ENCODE data around the gene COL1A2.

Gene COL1A2

DNA sequence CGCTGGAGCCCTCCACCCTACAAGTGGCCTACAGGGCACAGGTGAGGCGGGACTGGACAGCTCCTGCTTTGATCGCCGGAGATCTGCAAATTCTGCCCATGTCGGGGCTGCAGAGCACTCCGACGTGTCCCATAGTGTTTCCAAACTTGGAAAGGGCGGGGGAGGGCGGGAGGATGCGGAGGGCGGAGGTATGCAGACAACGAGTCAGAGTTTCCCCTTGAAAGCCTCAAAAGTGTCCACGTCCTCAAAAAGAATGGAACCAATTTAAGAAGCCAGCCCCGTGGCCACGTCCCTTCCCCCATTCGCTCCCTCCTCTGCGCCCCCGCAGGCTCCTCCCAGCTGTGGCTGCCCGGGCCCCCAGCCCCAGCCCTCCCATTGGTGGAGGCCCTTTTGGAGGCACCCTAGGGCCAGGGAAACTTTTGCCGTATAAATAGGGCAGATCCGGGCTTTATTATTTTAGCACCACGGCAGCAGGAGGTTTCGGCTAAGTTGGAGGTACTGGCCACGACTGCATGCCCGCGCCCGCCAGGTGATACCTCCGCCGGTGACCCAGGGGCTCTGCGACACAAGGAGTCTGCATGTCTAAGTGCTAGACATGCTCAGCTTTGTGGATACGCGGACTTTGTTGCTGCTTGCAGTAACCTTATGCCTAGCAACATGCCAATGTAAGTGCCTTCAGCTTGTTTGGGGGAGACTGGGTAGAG, at the start of gene COL1A2:
Gene COL1A2 (plus strand): TSS at position 459 of the 704 bp plus-strand sequence. CDS start 137 bp downstream, at position 596.
- TF ChIP-seq, protein P1, sequence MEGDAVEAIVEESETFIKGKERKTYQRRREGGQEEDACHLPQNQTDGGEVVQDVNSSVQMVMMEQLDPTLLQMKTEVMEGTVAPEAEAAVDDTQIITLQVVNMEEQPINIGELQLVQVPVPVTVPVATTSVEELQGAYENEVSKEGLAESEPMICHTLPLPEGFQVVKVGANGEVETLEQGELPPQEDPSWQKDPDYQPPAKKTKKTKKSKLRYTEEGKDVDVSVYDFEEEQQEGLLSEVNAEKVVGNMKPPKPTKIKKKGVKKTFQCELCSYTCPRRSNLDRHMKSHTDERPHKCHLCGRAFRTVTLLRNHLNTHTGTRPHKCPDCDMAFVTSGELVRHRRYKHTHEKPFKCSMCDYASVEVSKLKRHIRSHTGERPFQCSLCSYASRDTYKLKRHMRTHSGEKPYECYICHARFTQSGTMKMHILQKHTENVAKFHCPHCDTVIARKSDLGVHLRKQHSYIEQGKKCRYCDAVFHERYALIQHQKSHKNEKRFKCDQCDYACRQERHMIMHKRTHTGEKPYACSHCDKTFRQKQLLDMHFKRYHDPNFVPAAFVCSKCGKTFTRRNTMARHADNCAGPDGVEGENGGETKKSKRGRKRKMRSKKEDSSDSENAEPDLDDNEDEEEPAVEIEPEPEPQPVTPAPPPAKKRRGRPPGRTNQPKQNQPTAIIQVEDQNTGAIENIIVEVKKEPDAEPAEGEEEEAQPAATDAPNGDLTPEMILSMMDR (IDR thresholded peaks at IDR 0.05), result no peak

- TF ChIP-seq, protein P1 (IDR thresholded peaks at IDR 0.05), result no peak
Measured at GRCh38 chr7:94345907-94346306, 48.8 kb upstream of the COL1A2 start.

GRCh38 chr7:94348142-94348541, 46.6 kb upstream of the COL1A2 start:
- TF ChIP-seq, protein P1 (IDR thresholded peaks at IDR 0.05), result no peak

GRCh38 chr7:94350734-94351133, 44.0 kb upstream of the COL1A2 start:
- TF ChIP-seq, protein P1 (IDR thresholded peaks at IDR 0.05), result no peak

DNA sequence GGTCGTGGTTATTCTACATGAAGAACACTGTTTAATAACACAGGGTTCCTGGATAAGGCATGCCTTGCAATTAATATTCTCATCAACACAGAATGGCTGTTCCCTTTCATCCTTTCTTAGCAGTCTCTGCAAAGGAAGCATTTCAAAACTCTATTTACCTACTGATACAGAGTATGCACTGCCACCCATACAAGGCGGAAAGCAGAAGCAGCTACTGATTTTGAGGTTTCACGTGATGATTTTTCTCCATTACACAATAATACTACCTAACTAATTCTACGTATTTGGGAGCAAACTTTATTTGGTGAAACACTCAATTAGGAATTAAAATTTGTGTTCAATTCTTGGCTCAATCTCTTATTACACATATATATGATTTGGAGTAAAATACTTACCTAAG, 43.0 kb upstream of the COL1A2 start:
- TF ChIP-seq, protein P1 (IDR thresholded peaks at IDR 0.05), result no peak

DNA sequence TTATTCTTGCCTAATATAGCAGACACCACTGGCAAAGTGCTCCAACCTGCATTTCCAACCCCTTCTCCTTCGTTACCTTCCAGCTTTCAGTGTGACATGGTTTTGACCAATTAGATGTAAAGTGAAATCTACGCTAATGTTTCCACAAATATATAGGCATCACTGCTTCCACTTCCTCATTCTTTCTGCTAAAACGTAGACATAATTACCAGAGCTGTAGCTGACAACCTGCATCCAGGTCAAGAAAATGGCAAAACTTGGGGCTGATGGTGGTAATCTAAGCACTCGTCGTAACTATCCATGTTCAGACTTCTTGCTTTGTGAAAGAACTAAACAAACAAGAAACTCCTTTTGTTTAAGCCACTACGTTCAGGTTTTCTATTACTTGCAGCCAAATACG, 41.8 kb upstream of the COL1A2 start:
- TF ChIP-seq, protein P1 (IDR thresholded peaks at IDR 0.05), result no peak

GRCh38 chr7:94354953-94355352, 39.7 kb upstream of the COL1A2 start:
- TF ChIP-seq, protein P1 (IDR thresholded peaks at IDR 0.05), result no peak

- TF ChIP-seq, protein P1 (IDR thresholded peaks at IDR 0.05), result no peak
Measured at GRCh38 chr7:94355454-94355853, 39.2 kb upstream of the COL1A2 start.

All from LNCAP (cell line).